Gastrocnemius medialis (tissue), 4 donors: ENCODE data around the gene DCUN1D1. TPM values are rescaled to one million over a fixed set of nuclear protein-coding genes. Genes with fewer than 3 reads are reported as not detected.

Experiments used
- ATAC-seq, 2 donors: fragments of 150-250 bp; one replicate each; pipeline ENCODE4 v1.9.1; 2016
- DNase-seq, 2 donors: peaks; one replicate each; pipeline ENCODE4 v3.0.0-alpha.2; 2019
- H3K27ac ChIP-seq, 4 donors: fragments of 200-600 bp; sonication (generic); 1 replicate in 1 of 4; 2 replicates in 3 of 4; pipeline ENCODE4 v1.5.1; 2016 to 2018; ENCODE audit warnings: mild to moderate bottlenecking in 2 of 4, moderate library complexity in 1 of 4
- H3K27me3 ChIP-seq, 3 donors: fragments of 200-600 bp; sonication (generic) in 2 of 3; 1 replicate in 1 of 3; 2 replicates in 2 of 3; pipeline versions ENCODE4 v1.5.1 to v1.6.0; 2016 to 2019; ENCODE audit warnings: mild to moderate bottlenecking in 1 of 3, moderate library complexity in 1 of 3
- H3K36me3 ChIP-seq, 2 donors: fragments of 200-600 bp; sonication (generic) in 1 of 2; one replicate each; pipeline ENCODE4 v1.5.1; 2017 to 2018
- H3K4me1 ChIP-seq, 2 donors: fragments of 200-600 bp; sonication (generic) in 1 of 2; one replicate each; pipeline ENCODE4 v1.5.1; 2016 to 2017; ENCODE audit warnings: mild to moderate bottlenecking in 2 of 2
- H3K4me3 ChIP-seq, 4 donors: fragments of 200-600 bp; sonication (generic) in 3 of 4; 1 replicate in 1 of 4; 2 replicates in 3 of 4; pipeline ENCODE4 v1.5.1; 2016 to 2019; ENCODE audit warnings: mild to moderate bottlenecking in 2 of 4
- H3K9me3 ChIP-seq, 3 donors: fragments of 200-600 bp; sonication (generic) in 2 of 3; 1 replicate in 1 of 3; 2 replicates in 2 of 3; pipeline ENCODE4 v1.5.1; 2016 to 2019
- CTCF ChIP-seq, 5 experiments: fragments of 450-650 bp in 3 of 5; fragments of 200-600 bp in 2 of 5; sonication (generic) in 2 of 5; IDR thresholded peaks in 4 of 5; conservative IDR thresholded peaks in 1 of 5; 1 replicate in 4 of 5; 2 replicates in 1 of 5; pipeline ENCODE4 v1.5.1; 2016 to 2019; ENCODE audit warnings: antibody characterized with exemption in 5 of 5, mild to moderate bottlenecking in 3 of 5, moderate library complexity in 3 of 5
- POLR2A ChIP-seq, 2 donors: fragments of 450-650 bp; IDR thresholded peaks; one replicate each; pipeline ENCODE4 v1.6.1; 2017; ENCODE audit warnings: antibody characterized with exemption in 2 of 2, mild to moderate bottlenecking in 2 of 2, moderate library complexity in 2 of 2
- in situ Hi-C, 4 donors: fragments of 200-750 bp; cut with MboI; loops; one replicate each; pipeline versions ENCODE4 v1.15.0 to v1.8.0; 2017; ENCODE audit warnings: low sequenced_read_pairs in 4 of 4
- intact Hi-C: fragments of 100-400 bp; cut with DNase I; formaldehyde crosslinking; loops from one replicate; pipeline ENCODE4 v1.15.1; 2023; ENCODE audit warnings: low total_unique reads
- total RNA-seq, 4 donors: library from RNA; depleted of rRNA; stranded (reverse); fragments of >200 nt; gene quantifications; one replicate each; pipeline versions ENCODE4 v1.1.0 to v1.2.3, GENCODE V29; 2016

The DCUN1D1 gene
- total RNA-seq: 100 to 1,000 TPM in 1 of 4 donors, 10 to 100 TPM in 3; 42.2 to 116 (median 54.4) TPM

DNA sequence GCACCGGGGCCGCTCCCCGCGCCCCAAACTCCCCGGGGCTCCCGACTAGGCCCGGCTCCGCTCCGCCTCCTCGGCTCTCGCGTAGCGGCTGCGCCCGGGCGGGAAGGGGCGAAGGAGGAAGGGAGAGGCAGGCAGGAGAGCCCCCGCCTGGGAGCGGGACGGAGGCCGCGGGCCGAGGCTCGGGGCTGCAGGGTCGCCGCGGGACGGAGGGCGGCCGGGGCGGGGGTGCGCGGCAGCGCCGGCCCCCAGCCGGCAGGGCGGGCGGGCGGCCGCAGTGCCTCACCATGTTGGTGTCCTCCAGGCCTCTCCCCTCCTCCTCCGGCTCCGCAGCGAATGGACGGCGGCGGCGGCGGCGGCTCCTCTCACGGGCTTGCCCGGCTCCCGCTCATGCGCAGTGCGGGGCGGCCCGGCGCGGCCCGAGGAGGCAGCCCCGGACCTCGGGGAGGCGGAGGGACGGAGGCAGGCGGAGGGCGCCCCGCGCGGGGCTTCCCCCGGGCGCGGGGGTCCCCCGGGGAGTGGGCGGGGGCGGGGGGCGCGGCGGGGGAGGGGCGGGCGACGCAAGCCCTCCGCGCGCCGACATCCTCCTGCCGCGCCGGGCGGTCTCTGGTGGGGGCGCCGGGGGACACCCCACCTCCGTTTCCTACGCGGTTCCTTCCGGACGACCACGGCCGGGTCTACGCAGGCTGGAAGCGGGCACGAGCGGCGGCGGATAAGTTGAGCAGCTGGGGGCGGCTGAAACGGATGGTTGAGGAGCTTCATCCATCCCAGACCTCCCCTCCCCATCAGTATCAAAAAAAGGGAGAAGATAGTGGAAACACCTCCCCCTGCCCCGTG, at the start of gene DCUN1D1:
Gene DCUN1D1 (minus strand): TSS at position 335 of the 834 bp plus-strand sequence. CDS start 49 bp downstream, at position 286.
- H3K27ac ChIP-seq: peak within 1 kb of the TSS; percentile 87 to 96 (median 95)
- ATAC-seq: peak; percentile 86 to 91
- intact Hi-C loops: loop anchor here (5.0 kb wide), 1 partner anchor 53 kb away; no protein-coding TSS in a partner anchor
- in situ Hi-C loops: no loop called here
- peaks cover 33 to 35% of the 10 kb centered on the region in 2 donors for H3K4me1 ChIP-seq
- no peaks in the 10 kb centered on the region for H3K36me3 ChIP-seq
- DNase-seq: peak; percentile 79 to 88
- TF ChIP-seq CTCF (IDR thresholded peaks at IDR 0.05 in 4 of 5, conservative IDR thresholded peaks at IDR 0.05 in 1 of 5) (no peak), POLR2A (IDR thresholded peaks at IDR 0.05) (peak; percentile 75 to 78)
- no peaks in the 10 kb centered on the region for H3K27me3 ChIP-seq
- no peaks in the 10 kb centered on the region for H3K9me3 ChIP-seq
- H3K4me3 ChIP-seq: peak within 1 kb of the TSS; percentile 71 to 97 (median 82)

GRCh38 chr3:183028416-183028815, 48.1 kb upstream of the DCUN1D1 start:
- intact Hi-C loops (no loop called here), in situ Hi-C loops (no loop called here)
- peaks cover 0 to 43% of the 10 kb centered on the region in 2 donors for H3K36me3 ChIP-seq

DNA sequence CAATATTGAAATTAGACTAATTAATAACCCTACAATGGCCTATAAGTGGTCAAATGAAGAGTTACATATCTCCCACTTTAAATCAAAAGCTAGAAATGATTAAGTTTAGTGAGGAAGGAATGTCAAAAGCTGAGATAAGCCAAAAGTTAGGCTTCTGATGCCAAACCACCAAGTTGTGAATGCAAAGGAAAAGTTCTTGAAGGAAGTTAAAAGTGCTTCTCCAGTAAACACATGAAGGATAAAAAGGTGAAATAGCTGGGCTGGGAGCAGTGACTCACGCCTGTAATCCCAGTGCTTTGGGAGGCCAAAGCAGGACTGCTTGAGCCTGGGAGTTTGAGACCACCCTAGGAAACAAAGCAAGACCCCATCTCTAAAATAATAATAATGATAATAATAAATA, 46.9 kb upstream of the DCUN1D1 start:
- no peaks in the 10 kb centered on the region for H3K9me3 ChIP-seq
- in situ Hi-C loops (no loop called here), intact Hi-C loops (no loop called here)
- H3K27me3 ChIP-seq: no peaks in the 10 kb centered on the region
- ATAC-seq (no peak), DNase-seq (no peak)
- TF ChIP-seq CTCF (IDR thresholded peaks at IDR 0.05 in 4 of 5, conservative IDR thresholded peaks at IDR 0.05 in 1 of 5): no peak
- TF ChIP-seq POLR2A (IDR thresholded peaks at IDR 0.05): no peak
- no peak overlapping the region for H3K4me3 ChIP-seq
- no peaks in the 10 kb centered on the region for H3K4me1 ChIP-seq
- H3K36me3 ChIP-seq: peaks cover 0 to 36% of the 10 kb centered on the region in 2 donors
- no peak overlapping the region for H3K27ac ChIP-seq

More at GRCh38 chr3:183028416-183028815, 48.1 kb upstream of the DCUN1D1 start:
- H3K27me3 ChIP-seq: no peaks in the 10 kb centered on the region
- H3K27ac ChIP-seq: no peak overlapping the region
- DNase-seq (no peak), ATAC-seq (no peak)
- TF ChIP-seq CTCF (IDR thresholded peaks at IDR 0.05 in 4 of 5, conservative IDR thresholded peaks at IDR 0.05 in 1 of 5) (no peak), POLR2A (IDR thresholded peaks at IDR 0.05) (no peak)
- no peak overlapping the region for H3K4me3 ChIP-seq
- no peaks in the 10 kb centered on the region for H3K9me3 ChIP-seq
- H3K4me1 ChIP-seq: no peaks in the 10 kb centered on the region

GRCh38 chr3:183022936-183023516, 42.7 kb upstream of the DCUN1D1 start:
- H3K9me3 ChIP-seq: no peaks in the 10 kb centered on the region
- H3K27ac ChIP-seq: no peak overlapping the region
- no peak overlapping the region for H3K4me3 ChIP-seq
- no peak for TF ChIP-seq POLR2A (IDR thresholded peaks at IDR 0.05)
- no peak for TF ChIP-seq CTCF (IDR thresholded peaks at IDR 0.05 in 4 of 5, conservative IDR thresholded peaks at IDR 0.05 in 1 of 5)
- intact Hi-C loops (no loop called here), in situ Hi-C loops (no loop called here)
- DNase-seq (no peak), ATAC-seq (no peak)
- no peaks in the 10 kb centered on the region for H3K4me1 ChIP-seq
- no peaks in the 10 kb centered on the region for H3K27me3 ChIP-seq
- peaks cover 0 to 40% of the 10 kb centered on the region in 2 donors for H3K36me3 ChIP-seq
